Nephron (organoid): ENCODE measurements around the gene AKNA.

ENCODE experiments used
- H3K27ac Mint-ChIP-seq, 3 experiments: 2 replicates each; pipeline ENCODE4 v1.8.0; 2020; ENCODE audit warnings: mixed read lengths in 3 of 3, mild to moderate bottlenecking in 2 of 3, moderate library complexity in 1 of 3
- H3K27me3 Mint-ChIP-seq: 2 replicates; pipeline ENCODE4 v1.8.0; 2021; ENCODE audit warnings: low read depth, mild to moderate bottlenecking, moderate library complexity, mixed read lengths
- H3K36me3 Mint-ChIP-seq: 2 replicates; pipeline ENCODE4 v1.8.0; 2020; ENCODE audit warnings: low read depth, mixed read lengths
- H3K4me1 Mint-ChIP-seq: 2 replicates; pipeline ENCODE4 v1.8.0; 2020; ENCODE audit warnings: mixed read lengths
- H3K4me3 Mint-ChIP-seq, 3 experiments: 2 replicates each; pipeline ENCODE4 v1.8.0; 2020; ENCODE audit warnings: mild to moderate bottlenecking in 3 of 3, mixed read lengths in 3 of 3, moderate library complexity in 2 of 3
- H3K9me3 Mint-ChIP-seq: 2 replicates; pipeline ENCODE4 v1.8.0; 2020; ENCODE audit warnings: mixed read lengths
- TF ChIP-seq, protein P1 (sequence below), 3 experiments: fragments of 200-600 bp; sonication (generic); IDR thresholded peaks; one replicate each; pipeline ENCODE4 v1.5.0; 2021; ENCODE audit warnings: antibody characterized with exemption in 3 of 3; ENCODE audit not compliant: unreplicated experiment in 3 of 3

The AKNA gene

DNA sequence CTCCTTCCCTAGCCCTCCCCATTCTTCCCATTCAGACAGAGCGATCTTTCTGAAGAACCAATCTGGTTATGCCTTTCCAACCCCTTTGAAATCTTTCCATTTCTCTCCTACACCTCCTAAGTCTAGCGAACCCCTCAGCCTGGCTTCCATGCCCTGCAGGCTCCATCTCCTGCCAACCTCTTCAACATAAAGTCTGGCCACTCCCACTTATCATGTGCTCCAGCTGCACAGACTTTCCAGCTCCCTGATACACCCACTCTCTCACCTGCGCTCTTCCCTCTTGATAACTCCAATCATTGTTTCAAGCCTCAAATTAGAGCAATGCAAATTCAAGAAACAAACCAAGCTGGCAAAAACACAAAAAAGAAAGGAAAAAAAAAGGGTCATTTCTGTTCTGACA, 68.6 kb downstream of the AKNA start:
- TF ChIP-seq, protein P1, sequence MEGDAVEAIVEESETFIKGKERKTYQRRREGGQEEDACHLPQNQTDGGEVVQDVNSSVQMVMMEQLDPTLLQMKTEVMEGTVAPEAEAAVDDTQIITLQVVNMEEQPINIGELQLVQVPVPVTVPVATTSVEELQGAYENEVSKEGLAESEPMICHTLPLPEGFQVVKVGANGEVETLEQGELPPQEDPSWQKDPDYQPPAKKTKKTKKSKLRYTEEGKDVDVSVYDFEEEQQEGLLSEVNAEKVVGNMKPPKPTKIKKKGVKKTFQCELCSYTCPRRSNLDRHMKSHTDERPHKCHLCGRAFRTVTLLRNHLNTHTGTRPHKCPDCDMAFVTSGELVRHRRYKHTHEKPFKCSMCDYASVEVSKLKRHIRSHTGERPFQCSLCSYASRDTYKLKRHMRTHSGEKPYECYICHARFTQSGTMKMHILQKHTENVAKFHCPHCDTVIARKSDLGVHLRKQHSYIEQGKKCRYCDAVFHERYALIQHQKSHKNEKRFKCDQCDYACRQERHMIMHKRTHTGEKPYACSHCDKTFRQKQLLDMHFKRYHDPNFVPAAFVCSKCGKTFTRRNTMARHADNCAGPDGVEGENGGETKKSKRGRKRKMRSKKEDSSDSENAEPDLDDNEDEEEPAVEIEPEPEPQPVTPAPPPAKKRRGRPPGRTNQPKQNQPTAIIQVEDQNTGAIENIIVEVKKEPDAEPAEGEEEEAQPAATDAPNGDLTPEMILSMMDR (IDR thresholded peaks at IDR 0.05; ENCODE audit: unreplicated experiment in 3 of 3) = no peak
- no peak overlapping the region for H3K4me3 Mint-ChIP-seq
- no peaks in the 10 kb centered on the region for H3K4me1 Mint-ChIP-seq
- H3K36me3 Mint-ChIP-seq = no peaks in the 10 kb centered on the region
- no peaks in the 10 kb centered on the region for H3K27me3 Mint-ChIP-seq
- H3K9me3 Mint-ChIP-seq = no peaks in the 10 kb centered on the region
- H3K27ac Mint-ChIP-seq = no peak overlapping the region

DNA sequence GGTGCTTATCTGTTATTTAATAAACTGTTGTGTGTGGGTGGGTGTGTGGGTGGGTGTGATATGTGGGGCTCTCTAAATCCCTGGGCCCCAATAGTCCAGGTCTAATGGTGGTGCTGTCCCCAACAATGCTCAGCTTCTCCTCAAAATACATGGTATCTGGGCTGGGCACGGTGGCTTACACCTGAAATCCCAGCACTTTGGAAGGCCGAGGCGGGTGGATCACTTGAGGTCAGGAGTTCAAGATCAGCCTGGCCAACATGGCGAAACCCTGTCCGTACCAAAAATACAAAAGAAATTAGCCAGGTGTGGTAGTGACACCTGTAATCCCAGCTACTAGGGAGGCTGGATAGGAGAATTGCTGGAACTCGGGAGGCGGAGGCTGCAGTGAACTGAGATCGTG, 69.4 kb downstream of the AKNA start:
- H3K27me3 Mint-ChIP-seq = no peaks in the 10 kb centered on the region
- TF ChIP-seq, protein P1 (IDR thresholded peaks at IDR 0.05; ENCODE audit: unreplicated experiment in 3 of 3) = no peak
- H3K4me1 Mint-ChIP-seq = no peaks in the 10 kb centered on the region
- H3K9me3 Mint-ChIP-seq = no peaks in the 10 kb centered on the region
- no peak overlapping the region for H3K4me3 Mint-ChIP-seq
- no peak overlapping the region for H3K27ac Mint-ChIP-seq
- peaks cover 1% of the 10 kb centered on the region for H3K36me3 Mint-ChIP-seq

DNA sequence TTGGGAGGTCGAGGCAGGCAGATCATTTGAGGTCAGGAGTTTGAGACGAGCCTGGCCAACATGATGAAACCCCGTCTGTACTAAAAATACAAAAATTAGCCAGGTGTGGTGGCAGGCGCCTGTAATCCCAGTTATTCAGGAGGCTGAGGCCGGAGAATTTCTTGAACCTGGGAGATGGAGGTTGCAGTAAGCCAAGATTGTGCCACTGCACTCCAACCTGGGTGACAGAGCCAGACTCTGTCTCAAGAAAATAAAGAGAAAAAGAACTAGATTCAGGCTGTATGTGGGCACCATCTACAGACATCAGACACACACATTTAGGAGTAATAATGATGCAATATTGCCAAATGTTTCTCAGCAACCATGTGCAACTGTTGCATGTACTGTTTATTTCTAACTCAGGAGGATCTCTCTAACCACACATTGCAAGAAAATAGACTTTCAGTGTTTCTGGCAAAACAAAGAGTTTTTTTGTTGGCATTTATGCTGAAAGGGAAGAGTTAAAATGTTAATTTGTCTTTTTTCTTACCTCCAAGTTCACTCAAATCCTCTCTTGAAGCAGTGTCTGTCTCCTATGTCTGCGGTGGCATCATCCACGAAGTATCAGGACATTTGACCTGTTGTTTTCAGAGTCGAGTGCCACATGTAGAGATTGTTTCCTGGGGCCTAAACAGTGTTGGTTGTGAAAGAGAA, 70.0 kb downstream of the AKNA start:
- Mint-ChIP-seq H3K9me3 (no peaks in the 10 kb centered on the region), H3K27me3 (no peaks in the 10 kb centered on the region), H3K4me3 (no peak overlapping the region), H3K27ac (no peak overlapping the region), H3K36me3 (peaks cover 3% of the 10 kb centered on the region), H3K4me1 (no peaks in the 10 kb centered on the region)
- TF ChIP-seq, protein P1 (IDR thresholded peaks at IDR 0.05; ENCODE audit: unreplicated experiment in 3 of 3) = no peak

DNA sequence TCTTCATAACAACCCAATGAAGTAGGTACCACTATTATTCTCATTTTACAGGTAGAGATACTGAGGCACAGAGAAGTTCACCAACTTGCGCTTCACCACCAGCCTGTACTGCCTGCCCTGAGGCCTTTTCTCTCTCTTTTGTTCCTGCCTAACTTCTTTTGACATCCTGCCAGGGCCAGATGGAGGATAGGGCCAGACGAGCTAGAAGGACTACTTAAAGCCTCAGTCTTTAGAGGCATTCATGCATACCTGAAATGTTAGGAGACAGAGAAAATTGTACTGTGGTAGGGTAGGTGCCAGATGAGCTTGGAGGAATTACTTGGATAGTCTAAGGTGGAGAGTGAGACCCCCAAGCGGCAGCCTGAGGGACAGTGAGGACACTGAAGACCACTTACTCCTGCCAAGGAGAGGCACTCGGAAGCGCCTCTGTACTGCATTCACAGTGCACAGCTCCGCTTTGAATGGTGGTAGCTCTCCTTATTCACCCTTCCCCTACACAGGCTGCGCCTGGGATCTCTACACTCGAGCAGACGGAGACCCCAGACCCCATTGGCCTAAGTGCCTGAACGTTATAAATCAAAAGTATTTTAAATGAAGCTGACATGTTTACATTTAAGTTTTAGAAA, 71.1 kb downstream of the AKNA start:
- H3K9me3 Mint-ChIP-seq = no peaks in the 10 kb centered on the region
- H3K4me1 Mint-ChIP-seq = no peaks in the 10 kb centered on the region
- TF ChIP-seq, protein P1 (IDR thresholded peaks at IDR 0.05; ENCODE audit: unreplicated experiment in 3 of 3) = no peak
- H3K36me3 Mint-ChIP-seq = peaks cover 13% of the 10 kb centered on the region
- H3K4me3 Mint-ChIP-seq = no peak overlapping the region
- no peaks in the 10 kb centered on the region for H3K27me3 Mint-ChIP-seq
- H3K27ac Mint-ChIP-seq = peak overlapping the region in 1 of 3 experiments; percentile 2

DNA sequence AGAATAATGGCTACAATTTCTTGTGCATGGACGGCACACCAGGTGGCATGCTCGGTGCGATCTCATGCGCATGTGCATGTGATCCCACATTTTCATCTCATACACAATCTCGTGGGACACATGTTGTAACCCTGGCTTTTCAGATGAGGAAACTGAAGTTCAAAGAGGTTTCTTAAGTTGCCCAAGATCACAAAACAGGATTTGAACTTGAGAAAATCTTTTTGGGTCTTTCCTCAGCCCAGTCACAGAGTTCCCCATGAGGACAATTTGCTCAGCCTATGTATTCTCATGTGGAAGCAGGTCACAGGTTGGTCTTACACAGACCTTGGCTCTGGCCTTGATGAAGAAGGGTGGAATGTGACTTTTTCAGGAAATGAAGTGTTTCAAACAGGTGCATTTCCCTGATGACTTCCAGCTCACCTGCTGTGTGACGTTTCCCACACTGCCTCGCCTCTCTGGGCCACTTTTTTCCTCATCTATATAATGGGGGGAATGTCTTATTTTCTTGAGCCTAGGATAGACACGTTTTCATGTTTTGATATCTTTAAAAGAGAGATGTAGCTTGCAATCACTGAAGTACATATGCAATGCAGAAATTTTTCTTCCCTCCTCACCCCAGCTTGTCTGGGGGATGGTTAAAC, 71.9 kb downstream of the AKNA start:
- TF ChIP-seq, protein P1 (IDR thresholded peaks at IDR 0.05; ENCODE audit: unreplicated experiment in 3 of 3) = no peak
- no peaks in the 10 kb centered on the region for H3K9me3 Mint-ChIP-seq
- no peaks in the 10 kb centered on the region for H3K27me3 Mint-ChIP-seq
- H3K4me1 Mint-ChIP-seq = no peaks in the 10 kb centered on the region
- H3K4me3 Mint-ChIP-seq = no peak overlapping the region
- H3K36me3 Mint-ChIP-seq = peaks cover 21% of the 10 kb centered on the region
- H3K27ac Mint-ChIP-seq = no peak overlapping the region
